SKM-1 (cell line): Measurements from ENCODE around the gene ZNF280A.
A peak's percentile ranks its signal among the peaks of the same experiment; 100 is the strongest.
"Not testable (repeated sequence)": the region's sequence is repeated elsewhere in the genome, so short reads cannot be mapped to it uniquely, and the experiment has no call there.

Source experiments
- DNase-seq: peaks from one replicate; lab custom pipeline; 2025; ENCODE audit not compliant: unreplicated experiment; lab: John Stamatoyannopoulos, UW

The ZNF280A gene

GRCh38 chr22:22514431-22514830 lies 5.6 kb downstream of the ZNF280A start:
- DNase-seq = not testable (repeated sequence)

- DNase-seq = no peak
Observed at GRCh38 chr22:22513619-22514018, 6.5 kb downstream of the ZNF280A start.

GRCh38 chr22:22512951-22513350 lies 7.1 kb downstream of the ZNF280A start:
- DNase-seq = no peak

- DNase-seq = not testable (repeated sequence)
Observed at GRCh38 chr22:22510833-22511232, 9.2 kb downstream of the ZNF280A start.

- not testable (repeated sequence) for DNase-seq
Observed at GRCh38 chr22:22509912-22510311, 10.2 kb downstream of the ZNF280A start.

GRCh38 chr22:22508274-22509176 lies 11.5 kb downstream of the ZNF280A start, which contains the start of gene ZNF280B:
Gene ZNF280B (minus strand): TSS chr22:22508742. CDS start chr22:22489398, 19,344 bp downstream.
- DNase-seq = peak; percentile 74

- DNase-seq = no peak
Observed at GRCh38 chr22:22507743-22508273, 12.3 kb downstream of the ZNF280A start.

- no peak for DNase-seq
Observed at GRCh38 chr22:22506736-22507135, 13.3 kb downstream of the ZNF280A start.

GRCh38 chr22:22498267-22498666 lies 21.8 kb downstream of the ZNF280A start:
- DNase-seq = no peak

GRCh38 chr22:22491589-22491988 lies 28.5 kb downstream of the ZNF280A start:
- not testable (repeated sequence) for DNase-seq

- no peak for DNase-seq
Observed at GRCh38 chr22:22488736-22489135, 31.3 kb downstream of the ZNF280A start.

- DNase-seq = no peak
Observed at GRCh38 chr22:22487869-22488597, 32.0 kb downstream of the ZNF280A start.

GRCh38 chr22:22487059-22487458 lies 33.0 kb downstream of the ZNF280A start:
- no peak for DNase-seq

- no peak for DNase-seq
Observed at GRCh38 chr22:22486132-22486899, 33.8 kb downstream of the ZNF280A start.

GRCh38 chr22:22485524-22485923 lies 34.5 kb downstream of the ZNF280A start:
- DNase-seq = no peak

GRCh38 chr22:22484023-22484422 lies 36.0 kb downstream of the ZNF280A start:
- no peak for DNase-seq

GRCh38 chr22:22480940-22481339 lies 39.1 kb downstream of the ZNF280A start:
- DNase-seq = no peak

- no peak for DNase-seq
Observed at GRCh38 chr22:22479999-22480532, 40.0 kb downstream of the ZNF280A start.

GRCh38 chr22:22479116-22479515 lies 41.0 kb downstream of the ZNF280A start:
- DNase-seq = no peak

- DNase-seq = no peak
Observed at GRCh38 chr22:22478470-22478869, 41.6 kb downstream of the ZNF280A start.

GRCh38 chr22:22474733-22475132 lies 45.3 kb downstream of the ZNF280A start:
- DNase-seq = no peak
